NCI-H1417 treated with DMSO at 0.1 percent for 48 hours (cell line): Measurements from ENCODE around the gene BAIAP3.
A peak's percentile ranks its signal among the peaks of the same experiment; 100 is the strongest.

Experiments used
- DNase-seq: peaks from one replicate; lab custom pipeline; 2025; lab: John Stamatoyannopoulos, UW

BAIAP3 gene

DNA sequence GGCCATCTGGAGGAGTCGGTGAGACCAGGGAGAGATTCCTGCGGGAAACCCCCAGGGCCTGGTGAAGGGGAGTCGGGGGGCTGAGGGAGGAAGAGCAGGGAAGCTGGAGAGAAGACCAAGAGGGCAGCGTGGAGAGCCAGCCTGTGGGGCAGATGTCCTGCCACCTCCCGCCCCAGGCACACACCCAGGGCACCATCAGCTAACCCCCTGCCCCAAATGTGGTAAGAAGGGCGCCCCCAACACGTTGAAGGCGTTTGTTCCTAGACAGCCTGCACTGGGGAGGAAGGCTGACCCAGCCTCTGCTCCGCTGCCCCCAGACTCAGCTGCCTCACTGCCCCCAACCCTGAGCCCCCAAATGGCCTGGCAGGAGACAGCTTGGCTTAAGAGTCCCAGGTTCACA is 1.3 kb downstream of the BAIAP3 start:
- DNase-seq, result no peak

GRCh38 chr16:1335211-1335971 is 1.9 kb downstream of the BAIAP3 start:
- no peak for DNase-seq

GRCh38 chr16:1335996-1336395 is 2.6 kb downstream of the BAIAP3 start:
- DNase-seq, result no peak

DNA sequence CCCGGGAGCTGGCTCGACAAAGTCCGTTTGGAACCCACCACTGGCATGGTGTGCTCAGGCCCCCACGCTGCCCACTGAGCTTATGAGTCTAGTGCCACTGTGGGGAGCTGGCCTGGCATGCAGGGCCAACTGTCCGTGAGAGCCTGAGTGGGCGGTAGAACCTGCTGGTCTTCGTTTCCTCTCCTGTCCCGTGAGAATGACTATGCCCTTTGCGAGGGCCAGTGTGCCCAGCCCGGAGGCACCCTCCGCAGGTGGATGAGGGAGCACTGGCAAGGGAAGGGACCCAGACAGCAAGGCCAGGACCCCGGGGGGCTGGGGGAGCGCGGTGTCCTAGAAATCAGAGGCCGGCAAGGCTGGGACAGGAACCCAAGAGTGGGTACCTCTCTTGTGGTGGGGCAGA is 3.2 kb downstream of the BAIAP3 start:
- DNase-seq, result no peak

- DNase-seq, result no peak
Observed at GRCh38 chr16:1337486-1337885, 4.0 kb downstream of the BAIAP3 start.

DNA sequence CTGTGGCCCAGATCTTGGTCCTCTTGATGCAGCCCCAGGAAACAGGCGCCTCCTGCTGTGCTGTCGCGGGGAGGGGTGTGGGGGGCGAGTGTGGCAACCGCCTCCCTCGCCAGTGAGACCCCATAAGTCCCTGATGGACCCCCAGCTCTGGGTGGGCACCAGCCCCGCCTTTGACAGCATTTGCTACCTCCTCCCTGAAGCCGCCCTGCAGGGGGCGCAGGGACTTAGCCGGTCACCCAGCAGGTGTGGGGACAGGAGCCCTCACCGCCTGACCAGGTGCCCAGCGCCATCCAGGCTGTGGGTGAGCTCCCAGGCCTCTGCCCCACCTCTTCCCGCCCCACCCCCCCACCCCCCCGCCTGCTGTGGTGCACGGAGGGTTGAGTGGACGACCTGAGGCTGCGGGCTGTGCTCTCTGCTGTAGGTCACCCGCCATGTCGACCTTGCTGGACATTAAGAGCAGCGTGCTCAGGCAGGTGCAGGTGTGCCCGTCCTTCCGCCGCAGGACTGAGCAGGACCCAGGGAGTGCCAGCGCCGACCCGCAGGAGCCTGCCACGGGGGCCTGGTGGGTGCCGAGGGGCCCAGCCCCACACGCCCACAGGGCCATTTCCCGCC is 4.8 kb downstream of the BAIAP3 start:
- no peak for DNase-seq

- no peak for DNase-seq
Observed at GRCh38 chr16:1338855-1339675, 5.6 kb downstream of the BAIAP3 start.

DNA sequence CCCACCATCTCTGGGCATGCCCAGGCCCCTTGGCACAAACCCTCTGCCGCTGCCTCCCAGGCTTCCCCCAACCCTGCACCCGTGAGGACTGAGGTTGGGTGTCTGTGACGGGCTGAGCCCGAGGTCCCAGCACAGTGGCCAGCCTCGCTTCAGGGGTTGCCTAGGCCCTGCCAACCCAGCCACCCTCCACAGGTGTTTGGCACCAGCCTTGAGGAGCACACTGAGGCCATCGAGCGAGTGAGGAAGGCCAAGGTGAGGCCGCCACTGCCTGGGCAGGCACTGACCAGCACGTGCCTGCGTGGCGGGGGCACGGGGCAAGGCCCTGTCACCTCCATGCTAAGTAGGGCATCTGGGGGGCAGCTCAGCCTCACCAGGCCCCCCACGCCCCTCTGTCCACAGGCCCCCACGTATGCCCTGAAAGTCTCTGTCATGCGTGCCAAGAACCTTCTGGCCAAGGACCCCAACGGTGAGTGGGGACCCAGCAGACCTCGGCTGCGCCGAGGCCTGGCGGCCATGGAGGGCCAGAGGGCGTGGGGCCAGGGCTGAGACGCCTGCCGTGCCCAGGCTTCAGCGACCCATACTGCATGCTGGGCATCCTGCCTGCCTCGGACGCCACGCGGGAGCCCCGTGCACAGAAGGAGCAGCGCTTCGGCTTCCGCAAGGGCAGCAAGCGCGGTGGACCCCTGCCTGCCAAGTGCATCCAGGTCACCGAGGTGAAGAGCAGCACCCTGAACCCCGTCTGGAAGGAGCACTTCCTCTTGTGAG is 7.5 kb downstream of the BAIAP3 start:
- no peak for DNase-seq

- DNase-seq, result no peak
Observed at GRCh38 chr16:1341495-1342420, 8.3 kb downstream of the BAIAP3 start.

GRCh38 chr16:1342526-1343427 is 9.3 kb downstream of the BAIAP3 start:
- peak; percentile 79 for DNase-seq

- DNase-seq, result no peak
Observed at GRCh38 chr16:1343428-1344242, 10.2 kb downstream of the BAIAP3 start.

GRCh38 chr16:1344499-1344898 is 11.1 kb downstream of the BAIAP3 start:
- DNase-seq, result no peak

GRCh38 chr16:1345087-1345486 is 11.6 kb downstream of the BAIAP3 start:
- no peak for DNase-seq

- DNase-seq, result no peak
Observed at GRCh38 chr16:1345651-1346421, 12.4 kb downstream of the BAIAP3 start.

- DNase-seq, result no peak
Observed at GRCh38 chr16:1346422-1347285, 13.2 kb downstream of the BAIAP3 start.

DNA sequence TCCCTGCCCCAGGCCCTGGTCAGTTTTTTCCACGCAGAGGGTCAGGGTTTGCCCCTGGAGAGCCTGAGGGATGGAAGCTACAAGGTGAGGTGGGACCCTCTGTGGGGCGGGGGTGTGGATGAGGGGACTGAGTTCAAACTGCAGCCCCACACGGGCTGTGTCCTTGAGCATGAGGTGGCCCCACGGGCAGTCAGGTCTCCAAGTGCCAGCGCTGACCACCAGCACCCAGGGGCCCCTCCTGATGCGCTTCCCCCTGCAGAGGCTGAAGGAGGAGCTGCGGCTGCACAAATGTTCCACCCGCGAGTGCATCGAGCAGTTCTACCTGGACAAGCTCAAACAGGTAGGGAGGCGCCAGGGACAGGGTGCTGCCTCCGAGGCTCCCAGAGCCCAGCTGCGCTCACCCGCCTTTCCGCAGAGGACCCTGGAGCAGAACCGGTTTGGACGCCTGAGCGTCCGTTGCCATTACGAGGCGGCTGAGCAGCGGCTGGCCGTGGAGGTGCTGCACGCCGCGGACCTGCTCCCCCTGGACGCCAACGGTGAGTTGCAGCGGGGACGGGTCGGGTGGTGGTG is 13.9 kb downstream of the BAIAP3 start:
- no peak for DNase-seq

GRCh38 chr16:1347962-1348361 is 14.5 kb downstream of the BAIAP3 start:
- DNase-seq, result no peak
